GM23248 (cell line): ENCODE results near the gene TTC13. TPM values are rescaled to one million over a fixed set of nuclear protein-coding genes. Genes with fewer than 3 reads are reported as not detected.

Experiments
- DNase-seq: peaks from one replicate; pipeline ENCODE4 v3.0.0-alpha.2; 2015
- H2AFZ ChIP-seq: fragments of 200-600 bp; sonication (generic); 2 replicates; pipeline ENCODE4 v1.6.1; 2016; ENCODE audit warnings: antibody characterized with exemption
- H3F3A ChIP-seq: fragments of 200-600 bp; sonication (generic); 2 replicates; pipeline ENCODE4 v1.6.1; 2016; ENCODE audit warnings: mild to moderate bottlenecking, antibody characterized with exemption, mixed run types; ENCODE audit not compliant: insufficient read depth
- H3K27ac ChIP-seq: fragments of 200-600 bp; sonication (generic); 2 replicates; pipeline ENCODE4 v1.5.1; 2016; ENCODE audit warnings: mild to moderate bottlenecking
- H3K27me3 ChIP-seq: fragments of 200-600 bp; sonication (generic); replicated peaks from 2 replicates; pipeline ENCODE4 v1.6.1; 2016; ENCODE audit warnings: mild to moderate bottlenecking; ENCODE audit not compliant: insufficient read depth
- H3K36me3 ChIP-seq: fragments of 200-600 bp; sonication (generic); 2 replicates; pipeline ENCODE4 v1.6.1; 2016; ENCODE audit warnings: low read depth, mild to moderate bottlenecking
- H3K4me1 ChIP-seq: fragments of 200-600 bp; sonication (generic); 2 replicates; pipeline ENCODE4 v1.6.1; 2016; ENCODE audit warnings: mild to moderate bottlenecking; ENCODE audit not compliant: insufficient read depth
- H3K4me2 ChIP-seq: fragments of 200-600 bp; sonication (generic); one replicate; pipeline ENCODE4 v1.6.1; 2016; ENCODE audit warnings: mild to moderate bottlenecking; ENCODE audit not compliant: unreplicated experiment
- H3K4me3 ChIP-seq: fragments of 200-600 bp; sonication (generic); 2 replicates; pipeline ENCODE4 v1.5.1; 2016; ENCODE audit warnings: mild to moderate bottlenecking
- H3K79me2 ChIP-seq: fragments of 200-600 bp; sonication (generic); 2 replicates; pipeline ENCODE4 v1.6.1; 2016; ENCODE audit warnings: mild to moderate bottlenecking; ENCODE audit not compliant: insufficient read depth
- H3K9ac ChIP-seq: fragments of 200-600 bp; sonication (generic); 2 replicates; pipeline ENCODE4 v1.6.1; 2016; ENCODE audit warnings: mild to moderate bottlenecking
- H3K9me2 ChIP-seq: fragments of 200-600 bp; sonication (generic); 2 replicates; pipeline ENCODE4 v1.6.1; 2016; ENCODE audit warnings: mixed run types, mild to moderate bottlenecking, moderate library complexity; ENCODE audit not compliant: insufficient read depth
- H3K9me3 ChIP-seq: fragments of 200-600 bp; sonication (generic); one replicate; pipeline ENCODE4 v1.6.1; 2017; ENCODE audit warnings: low read depth
- H4K20me1 ChIP-seq: fragments of 200-600 bp; sonication (generic); 2 replicates; pipeline ENCODE4 v1.6.0; 2016; ENCODE audit not compliant: insufficient read depth
- EZH2 ChIP-seq: fragments of 200-600 bp; sonication (generic); IDR thresholded peaks from 2 replicates; pipeline ENCODE4 v1.6.1; 2018; ENCODE audit warnings: antibody characterized with exemption, mild to moderate bottlenecking; ENCODE audit not compliant: insufficient read depth, poor library complexity, severe bottlenecking
- EZH2phosphoT487 ChIP-seq: fragments of 200-600 bp; sonication (generic); IDR thresholded peaks from 2 replicates; pipeline ENCODE4 v1.6.1; 2018; ENCODE audit warnings: antibody characterized with exemption, moderate library complexity, mild to moderate bottlenecking, low read depth; ENCODE audit not compliant: insufficient read depth
- WGBS, 2 experiments: methylation state at CpG; one replicate each; pipeline ENCODE4 v1.1.6; 2015 to 2017; ENCODE audit warnings: low lambda C conversion rate in 2 of 2, low coverage in 1 of 2; ENCODE audit errors: missing lambda C conversion rate in 2 of 2; 5-methylcytosine and 5-hydroxymethylcytosine counted together
- in situ Hi-C: fragments of 300-500 bp; cut with MboI; formaldehyde crosslinking; loops from 2 replicates; pipeline ENCODE4 v1.15.0; 2020
- polyA plus RNA-seq: library from polyadenylated mRNA; unstranded; fragments of >200 nt; fragmentation: Nextera tagmentation; extraction: Ambion mirVana; gene quantifications from 2 replicates; pipeline ENCODE4 v1.2.1, GENCODE V29; 2016
- total RNA-seq: library from RNA; depleted of rRNA; stranded (reverse); fragments of >200 nt; shearing (Covaris generic); gene quantifications from 2 replicates; pipeline ENCODE4 v1.2.3, GENCODE V29; 2014

The TTC13 gene
- total and polyA plus RNA-seq, 2 experiments from 2014 or later = 9.1 to 11.1 TPM

GRCh38 chr1:230905733-230906132, 72.9 kb downstream of the TTC13 start:
- H3F3A ChIP-seq = peaks cover 3% of the 10 kb centered on the region; the same call in 1 of the 2 replicates
- peak; percentile 73 for DNase-seq
- no peaks in the 10 kb centered on the region for H3K27me3 ChIP-seq
- peak overlapping the region; percentile 45 for H3K4me2 ChIP-seq
- no peaks in the 10 kb centered on the region for H4K20me1 ChIP-seq
- H3K79me2 ChIP-seq = no peaks in the 10 kb centered on the region
- peak overlapping the region; percentile 69 for H3K27ac ChIP-seq
- H3K36me3 ChIP-seq = no peaks in the 10 kb centered on the region
- 7 to 8% methylated on average over 5 of the region's 5 CpGs for WGBS, 2 experiments
- H3K9me2 ChIP-seq = no peaks in the 10 kb centered on the region
- TF ChIP-seq EZH2phosphoT487 (no peak), EZH2 (no peak)
- H3K9ac ChIP-seq = peak overlapping the region; percentile 57
- H3K9me3 ChIP-seq = no peaks in the 10 kb centered on the region
- peak overlapping the region; percentile 75 for H2AFZ ChIP-seq
- in situ Hi-C loops = no loop called here
- peak overlapping the region; percentile 13; the same call in 1 of the 2 replicates for H3K4me3 ChIP-seq
- peaks cover 13% of the 10 kb centered on the region for H3K4me1 ChIP-seq

DNA sequence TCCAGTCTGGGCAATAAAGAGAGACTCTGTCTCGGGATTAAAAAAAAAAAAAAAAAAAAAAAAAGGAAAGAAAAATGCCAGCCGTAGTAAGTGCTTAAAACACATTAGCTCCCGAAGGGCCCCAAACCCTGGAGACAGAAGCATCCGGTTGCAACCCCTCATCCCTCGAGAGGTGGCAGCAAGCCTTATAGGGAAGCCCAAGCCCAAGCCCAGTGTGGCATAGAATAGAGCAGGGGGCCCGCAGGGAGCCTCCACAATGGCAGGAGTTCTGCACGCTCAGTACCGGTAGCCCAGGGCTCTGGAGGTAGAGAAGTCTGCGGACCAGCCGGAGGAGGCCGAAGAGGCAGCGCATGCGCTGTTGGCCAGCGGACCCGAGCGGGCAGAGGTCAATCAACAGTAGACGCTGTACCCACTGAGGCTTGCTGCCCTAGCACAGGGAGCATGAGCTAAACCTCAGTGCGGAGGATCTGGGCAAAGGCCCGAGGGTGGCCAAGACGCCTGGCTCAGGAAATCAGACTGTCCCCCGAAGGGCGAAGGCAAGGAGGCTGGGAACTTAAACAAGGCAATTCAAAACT, 76.2 kb downstream of the TTC13 start:
- TF ChIP-seq EZH2 (no peak), EZH2phosphoT487 (no peak)
- 97% methylated on average over 21 to 22 of the region's 22 CpGs for WGBS, 2 experiments
- Histone ChIP-seq H3K79me2 (no peaks in the 10 kb centered on the region), H3F3A (peaks cover 10% of the 10 kb centered on the region; the same call in 1 of the 2 replicates), H3K27me3 (no peaks in the 10 kb centered on the region), H3K36me3 (no peaks in the 10 kb centered on the region), H3K9me2 (no peaks in the 10 kb centered on the region), H3K9ac (no peak overlapping the region), H4K20me1 (no peaks in the 10 kb centered on the region), H3K27ac (no peak overlapping the region), H2AFZ (no peak overlapping the region), H3K4me1 (peaks cover 28% of the 10 kb centered on the region), H3K4me2 (no peak overlapping the region), H3K9me3 (no peaks in the 10 kb centered on the region), H3K4me3 (no peak overlapping the region)
- DNase-seq = no peak
- in situ Hi-C loops = no loop called here

DNA sequence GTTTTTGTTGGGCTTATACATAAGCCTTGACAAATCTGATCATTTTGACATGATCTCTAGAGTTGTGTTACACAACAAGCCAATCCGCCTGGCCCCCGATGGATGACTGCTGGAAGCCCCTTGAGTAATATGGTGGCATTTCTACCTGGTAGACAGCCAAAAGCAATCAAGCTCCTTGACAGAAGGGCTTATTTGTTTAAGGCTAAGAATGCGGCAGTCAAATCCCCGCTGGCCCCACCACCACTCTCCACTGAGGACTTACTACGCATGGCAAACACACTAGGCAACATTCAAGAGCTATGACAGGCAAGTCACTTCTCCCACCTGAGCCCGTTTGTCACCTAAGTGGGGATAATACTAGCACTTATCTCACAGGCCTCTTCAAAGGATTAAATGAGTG, 77.0 kb downstream of the TTC13 start:
- H3K27ac ChIP-seq = no peak overlapping the region
- peaks cover 10% of the 10 kb centered on the region; the same call in 1 of the 2 replicates for H3F3A ChIP-seq
- no peaks in the 10 kb centered on the region for H3K27me3 ChIP-seq
- H3K9me2 ChIP-seq = no peaks in the 10 kb centered on the region
- no peaks in the 10 kb centered on the region for H3K9me3 ChIP-seq
- TF ChIP-seq EZH2 (no peak), EZH2phosphoT487 (no peak)
- 97 to 98% methylated on average over 6 of the region's 6 CpGs for WGBS, 2 experiments
- no peaks in the 10 kb centered on the region for H3K36me3 ChIP-seq
- DNase-seq = no peak
- peaks cover 28% of the 10 kb centered on the region for H3K4me1 ChIP-seq
- H2AFZ ChIP-seq = no peak overlapping the region
- H3K4me3 ChIP-seq = no peak overlapping the region
- in situ Hi-C loops = no loop called here
- no peaks in the 10 kb centered on the region for H3K79me2 ChIP-seq
- H3K9ac ChIP-seq = no peak overlapping the region
- no peak overlapping the region for H3K4me2 ChIP-seq
- H4K20me1 ChIP-seq = no peaks in the 10 kb centered on the region

DNA sequence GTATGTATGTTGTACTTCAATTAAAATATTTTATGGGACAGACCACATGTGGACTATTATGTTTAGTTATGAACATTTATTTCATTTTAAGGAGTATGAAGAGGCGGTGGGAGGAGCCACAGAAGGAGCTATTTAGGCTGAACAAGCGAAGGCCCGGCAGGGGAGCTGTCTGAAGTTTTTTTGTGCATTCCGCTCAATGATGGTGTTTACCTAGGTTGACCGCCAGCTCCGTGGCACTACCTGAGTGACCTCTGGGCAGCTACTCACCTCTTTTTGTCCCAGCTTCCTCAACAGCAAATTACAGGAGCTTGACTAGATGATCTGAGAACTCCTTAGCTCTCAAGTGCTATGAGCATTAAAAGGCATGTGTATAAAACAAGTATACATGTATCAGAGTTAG, 77.7 kb downstream of the TTC13 start:
- 84 to 87% methylated on average over 6 of the region's 6 CpGs for WGBS, 2 experiments
- H3F3A ChIP-seq = peaks cover 10% of the 10 kb centered on the region; the same call in 1 of the 2 replicates
- H3K36me3 ChIP-seq = no peaks in the 10 kb centered on the region
- H3K4me3 ChIP-seq = no peak overlapping the region
- no peak for DNase-seq
- no peak overlapping the region for H2AFZ ChIP-seq
- in situ Hi-C loops = no loop called here
- no peak overlapping the region for H3K4me2 ChIP-seq
- H3K27ac ChIP-seq = 0 out of 2 replicates have a peak overlapping the region, but pooled peaks have one; percentile 44
- TF ChIP-seq EZH2 (no peak), EZH2phosphoT487 (no peak)
- no peaks in the 10 kb centered on the region for H3K9me3 ChIP-seq
- H3K4me1 ChIP-seq = peaks cover 25% of the 10 kb centered on the region
- H3K27me3 ChIP-seq = no peaks in the 10 kb centered on the region
- H3K9ac ChIP-seq = no peak overlapping the region
- H3K79me2 ChIP-seq = no peaks in the 10 kb centered on the region
- no peaks in the 10 kb centered on the region for H3K9me2 ChIP-seq
- no peaks in the 10 kb centered on the region for H4K20me1 ChIP-seq
